ENCODE measurements around the gene LOXL3. TPM values are rescaled to one million over a fixed set of nuclear protein-coding genes. Genes with fewer than 3 reads are reported as not detected.

The LOXL3 gene
- total RNA-seq, 1 donor from 2014 or later = 12.1 TPM

DNA sequence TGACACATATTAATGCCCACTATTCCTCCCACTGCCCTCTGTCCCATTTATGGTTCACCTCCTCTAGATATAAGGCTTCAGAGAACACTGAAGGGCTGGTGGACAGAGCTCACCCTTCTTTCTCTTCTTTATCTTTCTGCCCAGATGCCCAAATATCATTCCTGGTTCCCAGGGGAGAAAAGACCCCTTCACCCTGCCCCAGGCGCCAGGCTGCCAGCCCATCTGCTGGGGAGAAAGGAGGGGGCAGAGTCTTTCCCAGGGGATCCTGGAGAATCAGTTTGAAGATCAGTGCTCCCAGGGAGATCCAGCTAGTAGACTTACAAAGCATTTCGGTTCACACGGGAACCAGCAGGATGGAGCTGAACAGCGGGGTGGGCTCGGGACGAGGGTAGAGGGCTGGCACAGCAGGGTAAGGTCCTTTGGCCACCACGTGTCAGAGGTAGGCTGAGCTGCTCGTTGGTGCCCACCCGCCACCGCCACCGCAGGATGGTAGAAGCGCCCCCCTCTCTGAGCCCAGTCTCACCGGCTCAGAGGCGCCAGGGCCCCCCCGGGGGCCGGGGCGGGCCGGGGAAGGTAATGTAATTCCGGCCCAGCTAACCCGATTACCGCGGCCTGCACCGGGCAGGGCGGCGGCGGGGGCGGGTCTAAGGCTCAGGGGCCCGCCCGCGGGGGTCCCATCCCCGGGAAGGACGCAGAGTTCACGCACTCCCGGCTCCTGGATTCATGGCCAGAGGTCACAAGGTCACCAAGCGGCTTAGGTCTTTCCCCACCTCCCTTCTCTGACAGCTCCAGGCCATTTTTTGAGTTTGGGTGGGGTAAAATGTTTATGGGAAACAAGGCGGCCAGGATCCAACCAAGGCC, 40.8 kb downstream of the LOXL3 start:
- no peaks in the 10 kb centered on the region for H3K9me3 ChIP-seq
- peaks cover 84% of the 10 kb centered on the region for H3K27me3 ChIP-seq (ENCODE audit: low read depth)
- no peaks in the 10 kb centered on the region for H3K36me3 ChIP-seq
- H3K4me3 ChIP-seq = no peak overlapping the region
- DNase-seq (no peak), ATAC-seq (no peak)
- no peak overlapping the region for H3K27ac ChIP-seq
- TF ChIP-seq, protein P1, sequence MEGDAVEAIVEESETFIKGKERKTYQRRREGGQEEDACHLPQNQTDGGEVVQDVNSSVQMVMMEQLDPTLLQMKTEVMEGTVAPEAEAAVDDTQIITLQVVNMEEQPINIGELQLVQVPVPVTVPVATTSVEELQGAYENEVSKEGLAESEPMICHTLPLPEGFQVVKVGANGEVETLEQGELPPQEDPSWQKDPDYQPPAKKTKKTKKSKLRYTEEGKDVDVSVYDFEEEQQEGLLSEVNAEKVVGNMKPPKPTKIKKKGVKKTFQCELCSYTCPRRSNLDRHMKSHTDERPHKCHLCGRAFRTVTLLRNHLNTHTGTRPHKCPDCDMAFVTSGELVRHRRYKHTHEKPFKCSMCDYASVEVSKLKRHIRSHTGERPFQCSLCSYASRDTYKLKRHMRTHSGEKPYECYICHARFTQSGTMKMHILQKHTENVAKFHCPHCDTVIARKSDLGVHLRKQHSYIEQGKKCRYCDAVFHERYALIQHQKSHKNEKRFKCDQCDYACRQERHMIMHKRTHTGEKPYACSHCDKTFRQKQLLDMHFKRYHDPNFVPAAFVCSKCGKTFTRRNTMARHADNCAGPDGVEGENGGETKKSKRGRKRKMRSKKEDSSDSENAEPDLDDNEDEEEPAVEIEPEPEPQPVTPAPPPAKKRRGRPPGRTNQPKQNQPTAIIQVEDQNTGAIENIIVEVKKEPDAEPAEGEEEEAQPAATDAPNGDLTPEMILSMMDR (IDR thresholded peaks at IDR 0.05) = no peak
- H3K4me1 ChIP-seq = peaks cover 36% of the 10 kb centered on the region
- intact Hi-C loops (cut with DNase I) = no loop called here

DNA sequence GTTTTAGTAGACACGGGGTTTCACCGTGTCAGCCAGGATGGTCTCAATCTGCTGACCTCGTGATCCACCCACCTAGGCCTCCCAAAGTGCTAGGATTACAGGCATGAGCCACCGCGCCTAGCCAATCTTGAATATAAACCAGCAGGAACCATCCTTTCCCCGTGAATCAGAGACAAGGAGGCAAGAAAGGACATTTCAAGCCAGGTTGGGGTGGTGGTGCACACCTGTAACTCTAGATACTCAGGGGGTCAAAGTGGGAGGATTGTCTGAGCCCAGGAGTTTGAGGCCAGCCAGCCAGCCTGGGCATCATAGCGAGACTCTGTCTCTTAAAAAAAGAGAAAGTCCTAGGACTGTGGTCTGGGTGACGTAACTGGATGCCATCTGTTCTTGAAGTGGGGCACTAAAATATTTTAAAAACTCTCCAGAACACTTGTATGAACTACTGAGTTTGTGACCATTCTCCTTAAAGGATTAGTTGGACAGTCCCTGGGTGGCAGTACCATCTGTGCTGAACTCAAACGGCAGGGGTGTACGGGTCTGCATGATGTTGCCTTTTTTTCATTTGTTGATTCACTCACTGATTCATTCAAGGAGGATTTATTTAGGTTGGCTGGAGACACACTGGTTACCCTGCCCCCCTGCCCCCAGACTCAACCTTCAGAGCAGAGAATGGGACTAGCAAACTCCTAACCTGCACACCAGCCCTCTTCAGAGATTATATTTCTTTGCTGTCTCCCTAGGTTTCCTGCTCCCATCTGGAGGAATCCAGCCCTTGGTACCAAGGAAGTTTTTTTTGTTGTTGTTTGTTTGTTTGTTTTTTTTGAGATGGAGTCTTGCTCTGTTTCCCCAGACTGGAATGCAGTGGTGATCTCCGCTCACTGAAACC, 42.4 kb downstream of the LOXL3 start:
- Histone ChIP-seq H3K4me1 (peaks cover 42% of the 10 kb centered on the region), H3K27ac (no peak overlapping the region), H3K9me3 (no peaks in the 10 kb centered on the region), H3K4me3 (no peak overlapping the region), H3K36me3 (no peaks in the 10 kb centered on the region), H3K27me3 (ENCODE audit: low read depth) (peaks cover 67% of the 10 kb centered on the region)
- DNase-seq (no peak), ATAC-seq (no peak)
- TF ChIP-seq, protein P1 (IDR thresholded peaks at IDR 0.05) = no peak
- intact Hi-C loops (cut with DNase I) = no loop called here

DNA sequence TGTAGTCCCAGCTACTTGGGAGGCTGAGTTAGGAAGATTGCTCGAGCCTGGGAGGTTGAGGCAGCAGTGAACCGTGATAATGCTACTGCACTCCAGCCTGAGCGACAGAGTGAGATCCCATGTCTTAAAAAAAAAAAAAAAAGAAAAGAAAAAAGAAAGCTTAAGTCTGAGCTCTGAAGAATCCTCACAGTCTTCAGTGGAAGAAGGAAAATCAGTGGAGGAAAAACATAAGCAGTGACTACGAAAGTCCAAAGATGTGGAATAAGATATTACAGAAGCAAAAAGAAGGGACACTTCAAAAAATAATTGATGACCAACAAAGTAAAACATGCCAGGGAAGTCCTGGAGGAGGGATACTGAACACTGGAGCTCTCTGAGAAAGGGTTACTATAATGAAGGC, 43.5 kb downstream of the LOXL3 start:
- intact Hi-C loops (cut with DNase I) = no loop called here
- no peak for DNase-seq
- Histone ChIP-seq H3K9me3 (no peaks in the 10 kb centered on the region), H3K4me1 (peaks cover 42% of the 10 kb centered on the region), H3K4me3 (no peak overlapping the region), H3K27ac (no peak overlapping the region), H3K27me3 (ENCODE audit: low read depth) (peaks cover 57% of the 10 kb centered on the region), H3K36me3 (peaks cover 9% of the 10 kb centered on the region)
- TF ChIP-seq, protein P1 (IDR thresholded peaks at IDR 0.05) = no peak
- ATAC-seq = no peak

DNA sequence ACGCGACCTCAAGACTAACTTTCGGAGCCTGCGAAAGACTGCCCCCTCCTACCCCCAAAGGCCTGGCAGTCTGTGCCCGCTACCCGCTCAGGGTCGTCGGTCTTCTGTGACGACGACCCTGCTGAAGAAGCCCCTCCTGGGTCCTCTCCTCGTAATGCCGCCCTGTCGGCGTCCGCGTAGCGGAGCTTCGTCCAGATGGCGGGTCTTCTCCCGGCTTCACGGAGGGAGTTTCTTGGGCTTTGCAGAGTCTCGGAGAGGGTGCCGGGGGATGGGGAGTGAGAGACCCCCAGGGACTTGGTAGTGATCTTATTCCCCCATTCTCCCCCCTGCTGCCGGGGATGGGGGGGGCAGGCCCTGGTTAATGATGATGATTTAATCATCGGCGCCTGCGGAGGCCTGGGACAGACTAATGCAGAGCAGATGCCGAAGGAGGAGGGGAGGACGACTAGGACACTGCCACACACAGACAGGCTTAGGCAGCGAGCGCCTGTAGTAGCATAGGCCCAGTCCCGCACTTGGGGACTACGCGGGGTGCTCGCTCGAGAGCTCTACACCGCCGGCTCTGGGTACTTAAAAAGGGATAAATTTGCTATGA, 45.7 kb downstream of the LOXL3 start:
- intact Hi-C loops (cut with DNase I) = no loop called here
- no peaks in the 10 kb centered on the region for H3K9me3 ChIP-seq
- peaks cover 34% of the 10 kb centered on the region for H3K27me3 ChIP-seq (ENCODE audit: low read depth)
- H3K36me3 ChIP-seq = peaks cover 16% of the 10 kb centered on the region
- H3K4me3 ChIP-seq = peak overlapping the region; percentile 77
- ATAC-seq (peak; percentile 6 to 13), DNase-seq (peak; percentile 59)
- TF ChIP-seq, protein P1 (IDR thresholded peaks at IDR 0.05) = no peak
- H3K4me1 ChIP-seq = peaks cover 45% of the 10 kb centered on the region
- peak overlapping the region; percentile 99 for H3K27ac ChIP-seq

Data from lower lobe of right lung (tissue), 2 donors.